PC-3 (cell line): ENCODE results near the gene MYO18A.

Experiments
- EZH2 ChIP-seq: fragments of 300-600 bp; sonication (generic); IDR thresholded peaks from one replicate; pipeline ENCODE4 v1.6.1; 2017; ENCODE audit warnings: antibody characterized with exemption, mild to moderate bottlenecking, low read length; ENCODE audit not compliant: unreplicated experiment
- TF ChIP-seq, protein P1 (sequence below): fragments of 300-600 bp; sonication (generic); conservative IDR thresholded peaks from 2 replicates; pipeline ENCODE4 v1.5.1; 2017; ENCODE audit warnings: antibody characterized with exemption, low read depth, mild to moderate bottlenecking, low read length

DNA sequence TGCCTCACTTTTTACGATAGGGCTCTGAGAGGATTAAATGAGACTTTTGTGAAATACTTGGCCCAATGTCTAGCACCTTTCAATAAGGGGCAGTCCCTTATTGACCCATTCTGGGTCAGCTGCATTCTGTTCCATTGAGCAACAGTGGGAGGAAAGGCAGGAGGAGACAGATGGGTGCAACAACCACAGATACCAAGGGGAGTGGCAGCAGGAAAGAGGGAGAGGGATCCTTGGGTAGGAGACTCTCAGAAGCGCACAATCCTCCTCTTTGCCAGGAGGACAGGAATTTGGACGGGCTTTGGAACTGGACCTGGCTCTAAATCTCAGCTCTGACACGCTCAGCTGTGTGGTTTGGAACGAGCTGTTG, 133.7 kb downstream of the MYO18A start:
- TF ChIP-seq, protein P1, sequence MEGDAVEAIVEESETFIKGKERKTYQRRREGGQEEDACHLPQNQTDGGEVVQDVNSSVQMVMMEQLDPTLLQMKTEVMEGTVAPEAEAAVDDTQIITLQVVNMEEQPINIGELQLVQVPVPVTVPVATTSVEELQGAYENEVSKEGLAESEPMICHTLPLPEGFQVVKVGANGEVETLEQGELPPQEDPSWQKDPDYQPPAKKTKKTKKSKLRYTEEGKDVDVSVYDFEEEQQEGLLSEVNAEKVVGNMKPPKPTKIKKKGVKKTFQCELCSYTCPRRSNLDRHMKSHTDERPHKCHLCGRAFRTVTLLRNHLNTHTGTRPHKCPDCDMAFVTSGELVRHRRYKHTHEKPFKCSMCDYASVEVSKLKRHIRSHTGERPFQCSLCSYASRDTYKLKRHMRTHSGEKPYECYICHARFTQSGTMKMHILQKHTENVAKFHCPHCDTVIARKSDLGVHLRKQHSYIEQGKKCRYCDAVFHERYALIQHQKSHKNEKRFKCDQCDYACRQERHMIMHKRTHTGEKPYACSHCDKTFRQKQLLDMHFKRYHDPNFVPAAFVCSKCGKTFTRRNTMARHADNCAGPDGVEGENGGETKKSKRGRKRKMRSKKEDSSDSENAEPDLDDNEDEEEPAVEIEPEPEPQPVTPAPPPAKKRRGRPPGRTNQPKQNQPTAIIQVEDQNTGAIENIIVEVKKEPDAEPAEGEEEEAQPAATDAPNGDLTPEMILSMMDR, result no peak
- no peak for TF ChIP-seq EZH2
